ENCODE measurements around the gene DPP6. TPM values are rescaled to one million over a fixed set of nuclear protein-coding genes. Genes with fewer than 3 reads are reported as not detected.

Gene DPP6
- total and polyA plus RNA-seq, 9 of the 15 experiments (the other 6 are each of a cell fraction or from before 2014, with no cell fraction given) = not detected

GRCh38 chr7:154937837-154938236 lies 885.6 kb downstream of the DPP6 start (continued):
- TF ChIP-seq ZNF609 (CRISPR knock-in tag; IDR thresholded peaks at IDR 0.05; ENCODE audit: borderline replicate concordance) = no peak
- TF ChIP-seq NFE2L1 (tag; IDR thresholded peaks at IDR 0.05; ENCODE audit: borderline replicate concordance, low read depth) = no peak

- BruUV-seq (replicated peaks) = no TSS peak
- no peaks in the 10 kb centered on the region for H3K4me1 ChIP-seq (replicated peaks in 1 of 2; ENCODE audit: control insufficient read depth in 2 of 2, insufficient read depth in 2 of 2, low read length in 2 of 2)
- intact Hi-C loops (cut with micrococcal nuclease) (no loop called here), in situ Hi-C loops (cut with MboI) (no loop called here)
- WGBS (ENCODE audit: insufficient coverage, low coverage, missing lambda C conversion rate) = 87% methylated on average over 2 of the region's 2 CpGs
- peak; percentile 52 for FAIRE-seq
- H3K79me2 ChIP-seq (ENCODE audit: control insufficient read depth, insufficient read depth, low read length) = no peaks in the 10 kb centered on the region
- no peaks in the 10 kb centered on the region for H3K27me3 ChIP-seq (ENCODE audit: control insufficient read depth in 2 of 2, insufficient read depth in 2 of 2, low read length in 2 of 2)
- no peak overlapping the region for H3K9ac ChIP-seq (ENCODE audit: insufficient read depth in 1 of 2, low read depth in 2 of 2, low read length in 2 of 2)
- H3K4me2 ChIP-seq (ENCODE audit: insufficient read depth, low read length) = no peak overlapping the region
- ChIA-PET CTCF (ENCODE audit: low intra/inter-chr PET ratio) (no interaction called here), POLR2A (interaction anchor here (1.6 kb wide), 1 partner anchor 10 kb away, joined by 7 read pairs; no protein-coding TSS in a partner anchor)
- no peaks in the 10 kb centered on the region; the same call in 1 of the 2 replicates for H4K20me1 ChIP-seq (replicated peaks; ENCODE audit: control insufficient read depth, insufficient read depth, low read length)
- ATAC-seq = no peak
- H3K36me3 ChIP-seq (ENCODE audit: control insufficient read depth, insufficient read depth, low read length) = peaks cover 39% of the 10 kb centered on the region
- H3K4me3 ChIP-seq = no peak overlapping the region
- no peak for DNase-seq (ENCODE audit: extremely low read depth in 1 of 4, low spot score in 3 of 4)
- TF ChIP-seq BRD9 (IDR thresholded peaks at IDR 0.05; ENCODE audit: low read depth, partially characterized antibody) = no peak
- TF ChIP-seq NFATC3 (IDR thresholded peaks at IDR 0.05) = no peak
- TF ChIP-seq ZNF232 (CRISPR knock-in tag; IDR thresholded peaks at IDR 0.05) = no peak
- TF ChIP-seq L3MBTL2 (IDR thresholded peaks at IDR 0.05) = no peak
- TF ChIP-seq SRSF3 (IDR thresholded peaks at IDR 0.05; ENCODE audit: insufficient read depth, low read length) = no peak
- no peak for TF ChIP-seq CREBBP (IDR thresholded peaks at IDR 0.05; ENCODE audit: low read depth, low read length)
- no peak for TF ChIP-seq ZSCAN32 (CRISPR knock-in tag; IDR thresholded peaks at IDR 0.05)
- TF ChIP-seq ZNF134 (CRISPR knock-in tag; conservative IDR thresholded peaks at IDR 0.05) = no peak
- TF ChIP-seq ZC3H4 (CRISPR knock-in tag; IDR thresholded peaks at IDR 0.05; ENCODE audit: borderline replicate concordance) = no peak
- no peak for TF ChIP-seq RBFOX2 (IDR thresholded peaks at IDR 0.05; ENCODE audit: low read depth, low read length)
- no peaks in the 10 kb centered on the region for H3K9me1 ChIP-seq (ENCODE audit: control insufficient read depth, insufficient read depth, low read length)
- no peaks in the 10 kb centered on the region for H3K9me3 ChIP-seq (replicated peaks; ENCODE audit: control insufficient read depth, insufficient read depth, low read depth, low read length)
- H2AFZ ChIP-seq (ENCODE audit: low read depth, low read length) = no peak overlapping the region
- no peak overlapping the region for H3K27ac ChIP-seq (ENCODE audit: extremely low read depth, low read depth, low read length)
Observed at GRCh38 chr7:154942691-154943090, 890.5 kb downstream of the DPP6 start.
